OCI-LY1 (cell line): ENCODE measurements around the gene TRIM13.

Source experiments
- H2AFZ ChIP-seq: fragments of 200-600 bp; sonication (generic), shearing (Covaris generic); 2 replicates; pipeline ENCODE4 v1.6.0; 2014; ENCODE audit warnings: antibody characterized with exemption, mild to moderate bottlenecking, low read length
- H3F3A ChIP-seq: fragments of 200-600 bp; sonication (generic), shearing (Covaris generic); 2 replicates; pipeline ENCODE4 v1.6.0; 2014; ENCODE audit warnings: mild to moderate bottlenecking, antibody characterized with exemption, low read length, moderate library complexity; ENCODE audit not compliant: insufficient read depth
- H3K27ac ChIP-seq: fragments of 200-600 bp; sonication (generic); 2 replicates; pipeline ENCODE4 v1.5.1; 2014; ENCODE audit warnings: low read length, mixed run types, mild to moderate bottlenecking, low read depth; ENCODE audit not compliant: poor library complexity, severe bottlenecking
- H3K27me3 ChIP-seq: fragments of 200-600 bp; sonication (generic); 2 replicates; pipeline ENCODE4 v1.6.0; 2014; ENCODE audit warnings: antibody characterized with exemption, mild to moderate bottlenecking, low read length, moderate library complexity; ENCODE audit not compliant: insufficient read depth
- H3K36me3 ChIP-seq: fragments of 200-600 bp; sonication (generic); 2 replicates; pipeline ENCODE4 v1.6.1; 2014; ENCODE audit warnings: mild to moderate bottlenecking, antibody characterized with exemption, low read length, moderate library complexity, mixed read lengths; ENCODE audit not compliant: insufficient read depth
- H3K4me1 ChIP-seq: fragments of 200-600 bp; sonication (generic); 2 replicates; pipeline ENCODE4 v1.5.1; 2014; ENCODE audit warnings: mild to moderate bottlenecking, low read length, moderate library complexity; ENCODE audit not compliant: insufficient read depth, severe bottlenecking
- H3K4me2 ChIP-seq: fragments of 200-600 bp; sonication (generic), shearing (Covaris generic); 2 replicates; pipeline ENCODE4 v1.6.1; 2014; ENCODE audit warnings: low read length
- H3K4me3 ChIP-seq: fragments of 200-600 bp; sonication (generic); 2 replicates; pipeline ENCODE4 v1.5.1; 2014; ENCODE audit warnings: low read length, low read depth, mild to moderate bottlenecking, mixed read lengths; ENCODE audit not compliant: poor library complexity, severe bottlenecking
- H3K79me2 ChIP-seq: fragments of 200-600 bp; shearing (Covaris generic); 2 replicates; pipeline ENCODE4 v1.6.1; 2016; ENCODE audit warnings: mixed run types, low read length, mixed read lengths; ENCODE audit not compliant: insufficient read depth
- H3K9ac ChIP-seq: fragments of 200-600 bp; sonication (generic), shearing (Covaris generic); 2 replicates; pipeline ENCODE4 v1.6.1; 2014; ENCODE audit warnings: mild to moderate bottlenecking, low read length, mixed read lengths
- H3K9me2 ChIP-seq: fragments of 200-600 bp; sonication (generic), shearing (Covaris generic); 2 replicates; pipeline ENCODE4 v1.6.1; 2014; ENCODE audit warnings: low read depth, mild to moderate bottlenecking, low read length, mixed read lengths
- H3K9me3 ChIP-seq: fragments of 200-600 bp; shearing (Covaris generic); 2 replicates; pipeline ENCODE4 v1.6.1; 2014; ENCODE audit warnings: low read length, mixed read lengths
- H4K20me1 ChIP-seq: fragments of 200-600 bp; sonication (generic), shearing (Covaris generic); 2 replicates; pipeline ENCODE4 v1.6.0; 2016; ENCODE audit warnings: mild to moderate bottlenecking, low read length; ENCODE audit not compliant: insufficient read depth
- EZH2 ChIP-seq: fragments of 200-600 bp; sonication (generic), shearing (Covaris generic); IDR thresholded peaks from 2 replicates; pipeline ENCODE4 v1.8.0; 2017; ENCODE audit warnings: borderline replicate concordance, mixed run types, mild to moderate bottlenecking, antibody characterized with exemption, low read length, moderate library complexity, mixed read lengths
- TF ChIP-seq, protein P1 (sequence below): fragments of 200-600 bp; sonication (generic), shearing (Covaris generic); IDR thresholded peaks from 2 replicates; pipeline ENCODE4 v1.5.1; 2017; ENCODE audit warnings: mild to moderate bottlenecking, antibody characterized with exemption, low read length, moderate library complexity, mixed read lengths

TRIM13 gene

DNA sequence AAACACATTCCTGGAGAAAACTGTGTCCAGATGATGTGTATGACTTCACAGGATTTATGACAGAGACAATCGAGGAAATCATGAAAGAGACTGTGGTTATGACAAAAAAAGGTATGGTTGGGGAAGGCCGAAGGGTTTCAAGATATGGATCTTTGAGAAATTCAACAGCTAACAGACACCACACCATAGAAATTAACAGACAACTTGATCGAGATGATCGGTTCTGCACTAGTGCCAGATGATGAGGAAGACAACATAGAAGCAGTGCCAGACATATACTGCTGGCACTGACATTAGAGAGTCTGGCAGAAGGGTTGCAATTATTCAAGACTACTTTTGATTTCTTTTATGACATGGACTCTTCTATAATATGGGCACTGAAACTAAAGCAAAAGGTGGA is 55.6 kb downstream of the TRIM13 start:
- H2AFZ ChIP-seq, result no peak overlapping the region
- H3F3A ChIP-seq, result peaks cover 6% of the 10 kb centered on the region; the same call in 1 of the 2 replicates
- H3K9me2 ChIP-seq, result no peaks in the 10 kb centered on the region
- H3K4me3 ChIP-seq, result no peak overlapping the region
- H3K79me2 ChIP-seq, result peaks cover 29% of the 10 kb centered on the region
- H3K9ac ChIP-seq, result no peak overlapping the region
- H3K4me2 ChIP-seq, result no peak overlapping the region
- TF ChIP-seq EZH2, result no peak
- TF ChIP-seq, protein P1, sequence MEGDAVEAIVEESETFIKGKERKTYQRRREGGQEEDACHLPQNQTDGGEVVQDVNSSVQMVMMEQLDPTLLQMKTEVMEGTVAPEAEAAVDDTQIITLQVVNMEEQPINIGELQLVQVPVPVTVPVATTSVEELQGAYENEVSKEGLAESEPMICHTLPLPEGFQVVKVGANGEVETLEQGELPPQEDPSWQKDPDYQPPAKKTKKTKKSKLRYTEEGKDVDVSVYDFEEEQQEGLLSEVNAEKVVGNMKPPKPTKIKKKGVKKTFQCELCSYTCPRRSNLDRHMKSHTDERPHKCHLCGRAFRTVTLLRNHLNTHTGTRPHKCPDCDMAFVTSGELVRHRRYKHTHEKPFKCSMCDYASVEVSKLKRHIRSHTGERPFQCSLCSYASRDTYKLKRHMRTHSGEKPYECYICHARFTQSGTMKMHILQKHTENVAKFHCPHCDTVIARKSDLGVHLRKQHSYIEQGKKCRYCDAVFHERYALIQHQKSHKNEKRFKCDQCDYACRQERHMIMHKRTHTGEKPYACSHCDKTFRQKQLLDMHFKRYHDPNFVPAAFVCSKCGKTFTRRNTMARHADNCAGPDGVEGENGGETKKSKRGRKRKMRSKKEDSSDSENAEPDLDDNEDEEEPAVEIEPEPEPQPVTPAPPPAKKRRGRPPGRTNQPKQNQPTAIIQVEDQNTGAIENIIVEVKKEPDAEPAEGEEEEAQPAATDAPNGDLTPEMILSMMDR, result no peak
- no peaks in the 10 kb centered on the region for H3K27me3 ChIP-seq
- H3K9me3 ChIP-seq, result no peaks in the 10 kb centered on the region
- no peak overlapping the region for H3K27ac ChIP-seq
- H3K4me1 ChIP-seq, result no peaks in the 10 kb centered on the region
- H4K20me1 ChIP-seq, result no peaks in the 10 kb centered on the region
- peaks cover 81% of the 10 kb centered on the region for H3K36me3 ChIP-seq

DNA sequence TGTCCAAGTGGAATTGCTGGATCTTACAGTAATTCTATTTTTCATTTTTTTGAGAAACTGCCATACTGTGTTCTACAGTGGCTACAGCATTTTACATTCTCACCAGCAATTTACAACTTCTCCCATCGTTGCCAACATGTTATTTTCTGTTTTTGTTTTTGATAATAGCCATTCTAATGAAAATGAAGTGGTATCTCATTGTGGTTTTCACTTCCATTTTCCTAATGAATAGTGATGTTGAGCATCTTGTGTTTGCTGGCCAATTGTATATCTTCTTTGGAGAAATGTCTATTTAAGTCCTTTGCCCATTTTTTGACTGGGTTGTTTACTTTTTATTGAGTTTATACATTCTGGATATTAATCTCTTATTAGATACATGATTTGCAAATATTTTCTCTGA is 57.0 kb downstream of the TRIM13 start:
- Histone ChIP-seq H3K4me1 (no peaks in the 10 kb centered on the region), H4K20me1 (no peaks in the 10 kb centered on the region), H3K9me3 (no peaks in the 10 kb centered on the region), H3K36me3 (peaks cover 87% of the 10 kb centered on the region), H3K9ac (no peak overlapping the region), H3K79me2 (peaks cover 23% of the 10 kb centered on the region), H3F3A (peaks cover 6% of the 10 kb centered on the region; the same call in 1 of the 2 replicates), H3K4me2 (no peak overlapping the region), H3K4me3 (no peak overlapping the region), H3K9me2 (no peaks in the 10 kb centered on the region), H3K27ac (peak overlapping the region; percentile 19), H3K27me3 (no peaks in the 10 kb centered on the region), H2AFZ (no peak overlapping the region)
- TF ChIP-seq, protein P1, result no peak
- no peak for TF ChIP-seq EZH2

DNA sequence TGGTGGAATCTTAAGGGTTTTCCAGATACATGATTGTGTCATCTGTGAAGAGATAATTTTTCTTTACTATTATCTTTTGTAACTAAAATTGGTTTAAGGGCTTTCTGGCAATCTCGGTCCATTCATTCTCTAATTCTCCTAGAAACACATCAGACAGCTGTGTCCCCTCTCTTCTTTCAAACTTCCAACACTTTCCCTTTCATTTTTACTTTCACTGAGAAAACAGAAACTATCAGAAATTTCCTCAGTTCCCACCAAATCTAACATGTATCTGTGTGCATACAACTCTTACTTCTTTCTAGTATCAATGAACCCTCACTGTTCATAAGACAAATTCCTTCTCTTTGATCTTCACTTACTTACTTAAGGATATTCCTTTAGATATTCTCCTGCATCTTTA is 58.6 kb downstream of the TRIM13 start:
- Histone ChIP-seq H3K36me3 (peaks cover 91% of the 10 kb centered on the region), H3K9me2 (no peaks in the 10 kb centered on the region), H3K4me3 (no peak overlapping the region), H4K20me1 (no peaks in the 10 kb centered on the region), H3K4me1 (no peaks in the 10 kb centered on the region), H3K27me3 (no peaks in the 10 kb centered on the region), H3F3A (peaks cover 6% of the 10 kb centered on the region; the same call in 1 of the 2 replicates), H3K9me3 (no peaks in the 10 kb centered on the region), H3K27ac (no peak overlapping the region), H3K4me2 (no peak overlapping the region), H2AFZ (no peak overlapping the region), H3K79me2 (peaks cover 22% of the 10 kb centered on the region), H3K9ac (no peak overlapping the region)
- TF ChIP-seq, protein P1, result no peak
- TF ChIP-seq EZH2, result no peak
